ENCODE measurements around the gene ZMIZ1.
"Not testable (repeated sequence)": the region's sequence is repeated elsewhere in the genome, so short reads cannot be mapped to it uniquely, and the experiment has no call there.

DNA sequence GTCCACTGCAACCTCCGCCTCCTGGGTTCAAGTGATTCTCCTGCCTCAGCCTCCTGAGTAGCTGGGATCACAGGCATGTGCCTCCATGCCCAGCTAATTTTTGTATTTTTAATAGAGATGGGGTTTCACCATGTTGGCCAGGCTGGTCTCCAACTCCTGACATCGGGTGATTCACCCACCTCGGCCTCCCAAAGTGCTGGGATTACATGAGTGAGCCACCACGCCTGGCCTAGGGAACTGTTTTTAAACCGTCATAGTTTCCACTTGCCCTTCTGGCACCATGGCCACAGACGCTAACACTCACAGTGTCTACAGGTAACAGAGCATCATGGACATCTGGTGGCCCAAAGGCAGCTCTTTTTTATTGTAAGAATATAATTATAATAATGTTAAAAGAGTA, 32.4 kb upstream of the ZMIZ1 start:
- TF ChIP-seq, protein P1, sequence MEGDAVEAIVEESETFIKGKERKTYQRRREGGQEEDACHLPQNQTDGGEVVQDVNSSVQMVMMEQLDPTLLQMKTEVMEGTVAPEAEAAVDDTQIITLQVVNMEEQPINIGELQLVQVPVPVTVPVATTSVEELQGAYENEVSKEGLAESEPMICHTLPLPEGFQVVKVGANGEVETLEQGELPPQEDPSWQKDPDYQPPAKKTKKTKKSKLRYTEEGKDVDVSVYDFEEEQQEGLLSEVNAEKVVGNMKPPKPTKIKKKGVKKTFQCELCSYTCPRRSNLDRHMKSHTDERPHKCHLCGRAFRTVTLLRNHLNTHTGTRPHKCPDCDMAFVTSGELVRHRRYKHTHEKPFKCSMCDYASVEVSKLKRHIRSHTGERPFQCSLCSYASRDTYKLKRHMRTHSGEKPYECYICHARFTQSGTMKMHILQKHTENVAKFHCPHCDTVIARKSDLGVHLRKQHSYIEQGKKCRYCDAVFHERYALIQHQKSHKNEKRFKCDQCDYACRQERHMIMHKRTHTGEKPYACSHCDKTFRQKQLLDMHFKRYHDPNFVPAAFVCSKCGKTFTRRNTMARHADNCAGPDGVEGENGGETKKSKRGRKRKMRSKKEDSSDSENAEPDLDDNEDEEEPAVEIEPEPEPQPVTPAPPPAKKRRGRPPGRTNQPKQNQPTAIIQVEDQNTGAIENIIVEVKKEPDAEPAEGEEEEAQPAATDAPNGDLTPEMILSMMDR (conservative IDR thresholded peaks at IDR 0.05; ENCODE audit: low read depth in 2 of 2) = not testable (repeated sequence)
- TF ChIP-seq EZH2phosphoT487 (IDR thresholded peaks at IDR 0.05; ENCODE audit: unreplicated experiment); POLR2AphosphoS5 (IDR thresholded peaks at IDR 0.05; ENCODE audit: low read depth); JUNB (IDR thresholded peaks at IDR 0.05; ENCODE audit: unreplicated experiment); NANOG (IDR thresholded peaks at IDR 0.05; ENCODE audit: borderline replicate concordance); CREB1 (CRISPR knock-in tag; IDR thresholded peaks at IDR 0.05; ENCODE audit: low read depth); EZH2 (IDR thresholded peaks at IDR 0.05; ENCODE audit: low read depth, unreplicated experiment): not testable (repeated sequence)
- TF ChIP-seq, protein P2, sequence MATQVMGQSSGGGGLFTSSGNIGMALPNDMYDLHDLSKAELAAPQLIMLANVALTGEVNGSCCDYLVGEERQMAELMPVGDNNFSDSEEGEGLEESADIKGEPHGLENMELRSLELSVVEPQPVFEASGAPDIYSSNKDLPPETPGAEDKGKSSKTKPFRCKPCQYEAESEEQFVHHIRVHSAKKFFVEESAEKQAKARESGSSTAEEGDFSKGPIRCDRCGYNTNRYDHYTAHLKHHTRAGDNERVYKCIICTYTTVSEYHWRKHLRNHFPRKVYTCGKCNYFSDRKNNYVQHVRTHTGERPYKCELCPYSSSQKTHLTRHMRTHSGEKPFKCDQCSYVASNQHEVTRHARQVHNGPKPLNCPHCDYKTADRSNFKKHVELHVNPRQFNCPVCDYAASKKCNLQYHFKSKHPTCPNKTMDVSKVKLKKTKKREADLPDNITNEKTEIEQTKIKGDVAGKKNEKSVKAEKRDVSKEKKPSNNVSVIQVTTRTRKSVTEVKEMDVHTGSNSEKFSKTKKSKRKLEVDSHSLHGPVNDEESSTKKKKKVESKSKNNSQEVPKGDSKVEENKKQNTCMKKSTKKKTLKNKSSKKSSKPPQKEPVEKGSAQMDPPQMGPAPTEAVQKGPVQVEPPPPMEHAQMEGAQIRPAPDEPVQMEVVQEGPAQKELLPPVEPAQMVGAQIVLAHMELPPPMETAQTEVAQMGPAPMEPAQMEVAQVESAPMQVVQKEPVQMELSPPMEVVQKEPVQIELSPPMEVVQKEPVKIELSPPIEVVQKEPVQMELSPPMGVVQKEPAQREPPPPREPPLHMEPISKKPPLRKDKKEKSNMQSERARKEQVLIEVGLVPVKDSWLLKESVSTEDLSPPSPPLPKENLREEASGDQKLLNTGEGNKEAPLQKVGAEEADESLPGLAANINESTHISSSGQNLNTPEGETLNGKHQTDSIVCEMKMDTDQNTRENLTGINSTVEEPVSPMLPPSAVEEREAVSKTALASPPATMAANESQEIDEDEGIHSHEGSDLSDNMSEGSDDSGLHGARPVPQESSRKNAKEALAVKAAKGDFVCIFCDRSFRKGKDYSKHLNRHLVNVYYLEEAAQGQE (IDR thresholded peaks at IDR 0.05; ENCODE audit: unreplicated experiment) = not testable (repeated sequence)
- TF ChIP-seq, protein P3, sequence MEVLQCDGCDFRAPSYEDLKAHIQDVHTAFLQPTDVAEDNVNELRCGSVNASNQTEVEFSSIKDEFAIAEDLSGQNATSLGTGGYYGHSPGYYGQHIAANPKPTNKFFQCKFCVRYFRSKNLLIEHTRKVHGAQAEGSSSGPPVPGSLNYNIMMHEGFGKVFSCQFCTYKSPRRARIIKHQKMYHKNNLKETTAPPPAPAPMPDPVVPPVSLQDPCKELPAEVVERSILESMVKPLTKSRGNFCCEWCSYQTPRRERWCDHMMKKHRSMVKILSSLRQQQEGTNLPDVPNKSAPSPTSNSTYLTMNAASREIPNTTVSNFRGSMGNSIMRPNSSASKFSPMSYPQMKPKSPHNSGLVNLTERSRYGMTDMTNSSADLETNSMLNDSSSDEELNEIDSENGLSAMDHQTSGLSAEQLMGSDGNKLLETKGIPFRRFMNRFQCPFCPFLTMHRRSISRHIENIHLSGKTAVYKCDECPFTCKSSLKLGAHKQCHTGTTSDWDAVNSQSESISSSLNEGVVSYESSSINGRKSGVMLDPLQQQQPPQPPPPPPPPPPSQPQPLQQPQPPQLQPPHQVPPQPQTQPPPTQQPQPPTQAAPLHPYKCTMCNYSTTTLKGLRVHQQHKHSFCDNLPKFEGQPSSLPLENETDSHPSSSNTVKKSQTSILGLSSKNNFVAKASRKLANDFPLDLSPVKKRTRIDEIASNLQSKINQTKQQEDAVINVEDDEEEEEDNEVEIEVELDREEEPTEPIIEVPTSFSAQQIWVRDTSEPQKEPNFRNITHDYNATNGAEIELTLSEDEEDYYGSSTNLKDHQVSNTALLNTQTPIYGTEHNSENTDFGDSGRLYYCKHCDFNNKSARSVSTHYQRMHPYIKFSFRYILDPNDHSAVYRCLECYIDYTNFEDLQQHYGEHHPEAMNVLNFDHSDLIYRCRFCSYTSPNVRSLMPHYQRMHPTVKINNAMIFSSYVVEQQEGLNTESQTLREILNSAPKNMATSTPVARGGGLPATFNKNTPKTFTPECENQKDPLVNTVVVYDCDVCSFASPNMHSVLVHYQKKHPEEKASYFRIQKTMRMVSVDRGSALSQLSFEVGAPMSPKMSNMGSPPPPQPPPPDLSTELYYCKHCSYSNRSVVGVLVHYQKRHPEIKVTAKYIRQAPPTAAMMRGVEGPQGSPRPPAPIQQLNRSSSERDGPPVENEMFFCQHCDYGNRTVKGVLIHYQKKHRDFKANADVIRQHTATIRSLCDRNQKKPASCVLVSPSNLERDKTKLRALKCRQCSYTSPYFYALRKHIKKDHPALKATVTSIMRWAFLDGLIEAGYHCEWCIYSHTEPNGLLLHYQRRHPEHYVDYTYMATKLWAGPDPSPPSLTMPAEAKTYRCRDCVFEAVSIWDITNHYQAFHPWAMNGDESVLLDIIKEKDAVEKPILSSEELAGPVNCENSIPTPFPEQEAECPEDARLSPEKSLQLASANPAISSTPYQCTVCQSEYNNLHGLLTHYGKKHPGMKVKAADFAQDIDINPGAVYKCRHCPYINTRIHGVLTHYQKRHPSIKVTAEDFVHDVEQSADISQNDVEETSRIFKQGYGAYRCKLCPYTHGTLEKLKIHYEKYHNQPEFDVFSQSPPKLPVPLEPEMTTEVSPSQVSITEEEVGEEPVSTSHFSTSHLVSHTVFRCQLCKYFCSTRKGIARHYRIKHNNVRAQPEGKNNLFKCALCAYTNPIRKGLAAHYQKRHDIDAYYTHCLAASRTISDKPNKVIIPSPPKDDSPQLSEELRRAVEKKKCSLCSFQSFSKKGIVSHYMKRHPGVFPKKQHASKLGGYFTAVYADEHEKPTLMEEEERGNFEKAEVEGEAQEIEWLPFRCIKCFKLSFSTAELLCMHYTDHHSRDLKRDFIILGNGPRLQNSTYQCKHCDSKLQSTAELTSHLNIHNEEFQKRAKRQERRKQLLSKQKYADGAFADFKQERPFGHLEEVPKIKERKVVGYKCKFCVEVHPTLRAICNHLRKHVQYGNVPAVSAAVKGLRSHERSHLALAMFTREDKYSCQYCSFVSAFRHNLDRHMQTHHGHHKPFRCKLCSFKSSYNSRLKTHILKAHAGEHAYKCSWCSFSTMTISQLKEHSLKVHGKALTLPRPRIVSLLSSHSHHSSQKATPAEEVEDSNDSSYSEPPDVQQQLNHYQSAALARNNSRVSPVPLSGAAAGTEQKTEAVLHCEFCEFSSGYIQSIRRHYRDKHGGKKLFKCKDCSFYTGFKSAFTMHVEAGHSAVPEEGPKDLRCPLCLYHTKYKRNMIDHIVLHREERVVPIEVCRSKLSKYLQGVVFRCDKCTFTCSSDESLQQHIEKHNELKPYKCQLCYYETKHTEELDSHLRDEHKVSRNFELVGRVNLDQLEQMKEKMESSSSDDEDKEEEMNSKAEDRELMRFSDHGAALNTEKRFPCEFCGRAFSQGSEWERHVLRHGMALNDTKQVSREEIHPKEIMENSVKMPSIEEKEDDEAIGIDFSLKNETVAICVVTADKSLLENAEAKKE (CRISPR knock-in tag; IDR thresholded peaks at IDR 0.05) = not testable (repeated sequence)
- TF ChIP-seq, protein P4, sequence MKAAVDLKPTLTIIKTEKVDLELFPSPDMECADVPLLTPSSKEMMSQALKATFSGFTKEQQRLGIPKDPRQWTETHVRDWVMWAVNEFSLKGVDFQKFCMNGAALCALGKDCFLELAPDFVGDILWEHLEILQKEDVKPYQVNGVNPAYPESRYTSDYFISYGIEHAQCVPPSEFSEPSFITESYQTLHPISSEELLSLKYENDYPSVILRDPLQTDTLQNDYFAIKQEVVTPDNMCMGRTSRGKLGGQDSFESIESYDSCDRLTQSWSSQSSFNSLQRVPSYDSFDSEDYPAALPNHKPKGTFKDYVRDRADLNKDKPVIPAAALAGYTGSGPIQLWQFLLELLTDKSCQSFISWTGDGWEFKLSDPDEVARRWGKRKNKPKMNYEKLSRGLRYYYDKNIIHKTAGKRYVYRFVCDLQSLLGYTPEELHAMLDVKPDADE (IDR thresholded peaks at IDR 0.05) = not testable (repeated sequence)

Data from GM23338 (cell line).